ENCODE data around the gene TARS1.

TARS1 gene

GRCh38 chr5:33462456-33462855 is 21.7 kb downstream of the TARS1 start:
- no peak overlapping the region for H3K4me3 Mint-ChIP-seq
- H3K9me3 Mint-ChIP-seq, result no peaks in the 10 kb centered on the region
- no peaks in the 10 kb centered on the region for H3K27me3 Mint-ChIP-seq
- H3K36me3 Mint-ChIP-seq (ENCODE audit: low read depth), result peaks cover 92% of the 10 kb centered on the region
- H3K4me1 Mint-ChIP-seq (ENCODE audit: low read depth), result peaks cover 5% of the 10 kb centered on the region
- no peak overlapping the region for H3K27ac Mint-ChIP-seq

GRCh38 chr5:33465120-33465519 is 24.4 kb downstream of the TARS1 start:
- H3K36me3 Mint-ChIP-seq (ENCODE audit: low read depth), result peaks cover 87% of the 10 kb centered on the region
- no peak overlapping the region for H3K4me3 Mint-ChIP-seq
- H3K9me3 Mint-ChIP-seq, result no peaks in the 10 kb centered on the region
- H3K27ac Mint-ChIP-seq, result no peak overlapping the region
- H3K4me1 Mint-ChIP-seq (ENCODE audit: low read depth), result peaks cover 3% of the 10 kb centered on the region
- no peaks in the 10 kb centered on the region for H3K27me3 Mint-ChIP-seq

- Mint-ChIP-seq H3K27me3 (no peaks in the 10 kb centered on the region), H3K4me3 (no peak overlapping the region), H3K9me3 (peaks cover 5% of the 10 kb centered on the region), H3K27ac (no peak overlapping the region), H3K4me1 (ENCODE audit: low read depth) (no peaks in the 10 kb centered on the region), H3K36me3 (ENCODE audit: low read depth) (peaks cover 83% of the 10 kb centered on the region)
These were observed 28.1 kb downstream of the TARS1 start for GRCh38 chr5:33468775-33469435.

GRCh38 chr5:33470544-33470943 is 29.8 kb downstream of the TARS1 start:
- no peaks in the 10 kb centered on the region for H3K4me1 Mint-ChIP-seq (ENCODE audit: low read depth)
- peaks cover 19% of the 10 kb centered on the region for H3K9me3 Mint-ChIP-seq
- H3K36me3 Mint-ChIP-seq (ENCODE audit: low read depth), result peaks cover 87% of the 10 kb centered on the region

GRCh38 chr5:33472805-33473409 is 32.1 kb downstream of the TARS1 start:
- peaks cover 83% of the 10 kb centered on the region for H3K36me3 Mint-ChIP-seq (ENCODE audit: low read depth)

More at GRCh38 chr5:33470544-33470943, 29.8 kb downstream of the TARS1 start:
- H3K27ac Mint-ChIP-seq, result no peak overlapping the region
- H3K27me3 Mint-ChIP-seq, result no peaks in the 10 kb centered on the region
- H3K4me3 Mint-ChIP-seq, result no peak overlapping the region

GRCh38 chr5:33474004-33474403 is 33.2 kb downstream of the TARS1 start:
- H3K9me3 Mint-ChIP-seq, result peaks cover 19% of the 10 kb centered on the region
- H3K4me3 Mint-ChIP-seq, result no peak overlapping the region
- no peaks in the 10 kb centered on the region for H3K4me1 Mint-ChIP-seq (ENCODE audit: low read depth)
- no peaks in the 10 kb centered on the region for H3K27me3 Mint-ChIP-seq
- H3K27ac Mint-ChIP-seq, result no peak overlapping the region
- H3K36me3 Mint-ChIP-seq (ENCODE audit: low read depth), result peaks cover 80% of the 10 kb centered on the region

More at GRCh38 chr5:33472805-33473409, 32.1 kb downstream of the TARS1 start:
- H3K4me3 Mint-ChIP-seq, result no peak overlapping the region
- H3K4me1 Mint-ChIP-seq (ENCODE audit: low read depth), result no peaks in the 10 kb centered on the region
- H3K9me3 Mint-ChIP-seq, result peaks cover 19% of the 10 kb centered on the region
- H3K27me3 Mint-ChIP-seq, result no peaks in the 10 kb centered on the region
- H3K27ac Mint-ChIP-seq, result no peak overlapping the region

GRCh38 chr5:33474931-33475499 is 34.2 kb downstream of the TARS1 start:
- Mint-ChIP-seq H3K27ac (no peak overlapping the region), H3K9me3 (peaks cover 19% of the 10 kb centered on the region), H3K27me3 (no peaks in the 10 kb centered on the region), H3K36me3 (ENCODE audit: low read depth) (peaks cover 87% of the 10 kb centered on the region), H3K4me1 (ENCODE audit: low read depth) (no peaks in the 10 kb centered on the region), H3K4me3 (no peak overlapping the region)

- H3K9me3 Mint-ChIP-seq, result peaks cover 19% of the 10 kb centered on the region
- H3K27me3 Mint-ChIP-seq, result no peaks in the 10 kb centered on the region
- H3K4me1 Mint-ChIP-seq (ENCODE audit: low read depth), result no peaks in the 10 kb centered on the region
- H3K4me3 Mint-ChIP-seq, result no peak overlapping the region
- no peak overlapping the region for H3K27ac Mint-ChIP-seq
- H3K36me3 Mint-ChIP-seq (ENCODE audit: low read depth), result peaks cover 80% of the 10 kb centered on the region
These were observed 34.9 kb downstream of the TARS1 start for GRCh38 chr5:33475706-33476105.

GRCh38 chr5:33476992-33477391 is 36.2 kb downstream of the TARS1 start:
- peaks cover 19% of the 10 kb centered on the region for H3K9me3 Mint-ChIP-seq
- no peaks in the 10 kb centered on the region for H3K4me1 Mint-ChIP-seq (ENCODE audit: low read depth)
- peaks cover 71% of the 10 kb centered on the region for H3K36me3 Mint-ChIP-seq (ENCODE audit: low read depth)
- H3K27ac Mint-ChIP-seq, result no peak overlapping the region
- no peaks in the 10 kb centered on the region for H3K27me3 Mint-ChIP-seq
- no peak overlapping the region for H3K4me3 Mint-ChIP-seq

- Mint-ChIP-seq H3K27me3 (no peaks in the 10 kb centered on the region), H3K27ac (no peak overlapping the region), H3K4me3 (no peak overlapping the region), H3K36me3 (ENCODE audit: low read depth) (peaks cover 66% of the 10 kb centered on the region), H3K9me3 (peaks cover 19% of the 10 kb centered on the region), H3K4me1 (ENCODE audit: low read depth) (no peaks in the 10 kb centered on the region)
These were observed 37.1 kb downstream of the TARS1 start for GRCh38 chr5:33477816-33478215.

- no peak overlapping the region for H3K4me3 Mint-ChIP-seq
- H3K27ac Mint-ChIP-seq, result no peak overlapping the region
- no peaks in the 10 kb centered on the region for H3K4me1 Mint-ChIP-seq (ENCODE audit: low read depth)
- no peaks in the 10 kb centered on the region for H3K27me3 Mint-ChIP-seq
- peaks cover 12% of the 10 kb centered on the region for H3K9me3 Mint-ChIP-seq
- H3K36me3 Mint-ChIP-seq (ENCODE audit: low read depth), result peaks cover 57% of the 10 kb centered on the region
These were observed 38.5 kb downstream of the TARS1 start for GRCh38 chr5:33479311-33479710.

GRCh38 chr5:33480876-33481275 is 40.1 kb downstream of the TARS1 start:
- H3K4me1 Mint-ChIP-seq (ENCODE audit: low read depth), result no peaks in the 10 kb centered on the region
- H3K36me3 Mint-ChIP-seq (ENCODE audit: low read depth), result peaks cover 42% of the 10 kb centered on the region
- H3K27ac Mint-ChIP-seq, result no peak overlapping the region
- no peak overlapping the region for H3K4me3 Mint-ChIP-seq
- no peaks in the 10 kb centered on the region for H3K27me3 Mint-ChIP-seq
- H3K9me3 Mint-ChIP-seq, result no peaks in the 10 kb centered on the region

GRCh38 chr5:33482335-33482734 is 41.6 kb downstream of the TARS1 start:
- Mint-ChIP-seq H3K4me3 (no peak overlapping the region), H3K27me3 (no peaks in the 10 kb centered on the region), H3K27ac (no peak overlapping the region)

GRCh38 chr5:33487236-33487635 is 46.5 kb downstream of the TARS1 start:
- H3K4me3 Mint-ChIP-seq, result no peak overlapping the region
- peaks cover 7% of the 10 kb centered on the region for H3K36me3 Mint-ChIP-seq (ENCODE audit: low read depth)
- H3K27ac Mint-ChIP-seq, result no peak overlapping the region
- H3K9me3 Mint-ChIP-seq, result no peaks in the 10 kb centered on the region
- no peaks in the 10 kb centered on the region for H3K4me1 Mint-ChIP-seq (ENCODE audit: low read depth)
- H3K27me3 Mint-ChIP-seq, result no peaks in the 10 kb centered on the region

More at GRCh38 chr5:33482335-33482734, 41.6 kb downstream of the TARS1 start:
- H3K36me3 Mint-ChIP-seq (ENCODE audit: low read depth), result peaks cover 29% of the 10 kb centered on the region
- no peaks in the 10 kb centered on the region for H3K9me3 Mint-ChIP-seq
- no peaks in the 10 kb centered on the region for H3K4me1 Mint-ChIP-seq (ENCODE audit: low read depth)

GRCh38 chr5:33488558-33489355 is 48.0 kb downstream of the TARS1 start:
- Mint-ChIP-seq H3K36me3 (ENCODE audit: low read depth) (no peaks in the 10 kb centered on the region), H3K9me3 (no peaks in the 10 kb centered on the region), H3K4me3 (no peak overlapping the region), H3K27me3 (no peaks in the 10 kb centered on the region), H3K27ac (no peak overlapping the region), H3K4me1 (ENCODE audit: low read depth) (no peaks in the 10 kb centered on the region)

Measured in stimulated activated naive CD8-positive, alpha-beta T cell treated with anti-CD3 and anti-CD28 coated beads, Interleukin-15, Interleukin-2, amounts not matched to agents 100 ng/mL and 50 ng/mL, for 24 hours (primary cell).